Measurements from ENCODE around the gene PRPF19.

Gene PRPF19

GRCh38 chr11:60924110-60924905, 17.9 kb upstream of the PRPF19 start, which contains the start of gene TMEM132A:
TSS of gene TMEM132A (plus strand) at chr11:60924460. CDS start at chr11:60924634, 174 bp downstream.
- DNase-seq (ENCODE audit: insufficient read length, low spot score) (peak; percentile 97), FAIRE-seq (no peak)
- no peak for TF ChIP-seq CTCF (IDR thresholded peaks at IDR 0.05; ENCODE audit: insufficient read depth, missing control alignments)

GRCh38 chr11:60923800-60924109, 17.4 kb upstream of the PRPF19 start:
- TF ChIP-seq CTCF (IDR thresholded peaks at IDR 0.05; ENCODE audit: insufficient read depth, missing control alignments), result no peak
- FAIRE-seq, result no peak
- DNase-seq (ENCODE audit: insufficient read length, low spot score), result no peak

GRCh38 chr11:60923326-60923725, 16.9 kb upstream of the PRPF19 start:
- no peak for DNase-seq (ENCODE audit: insufficient read length, low spot score)
- no peak for FAIRE-seq
- no peak for TF ChIP-seq CTCF (IDR thresholded peaks at IDR 0.05; ENCODE audit: insufficient read depth, missing control alignments)

- FAIRE-seq (no peak), DNase-seq (ENCODE audit: insufficient read length, low spot score) (no peak)
- no peak for TF ChIP-seq CTCF (IDR thresholded peaks at IDR 0.05; ENCODE audit: insufficient read depth, missing control alignments)
These were observed 16.5 kb upstream of the PRPF19 start for GRCh38 chr11:60922906-60923305.

- DNase-seq (ENCODE audit: insufficient read length, low spot score) (no peak), FAIRE-seq (no peak)
- TF ChIP-seq CTCF (IDR thresholded peaks at IDR 0.05; ENCODE audit: insufficient read depth, missing control alignments), result no peak
These were observed 15.5 kb upstream of the PRPF19 start for GRCh38 chr11:60921777-60922335.

- no peak for TF ChIP-seq CTCF (IDR thresholded peaks at IDR 0.05; ENCODE audit: insufficient read depth, missing control alignments)
- DNase-seq (ENCODE audit: insufficient read length, low spot score), result no peak
- FAIRE-seq, result no peak
These were observed 14.9 kb upstream of the PRPF19 start for GRCh38 chr11:60921259-60921658.

- DNase-seq (ENCODE audit: insufficient read length, low spot score) (no peak), FAIRE-seq (no peak)
- no peak for TF ChIP-seq CTCF (IDR thresholded peaks at IDR 0.05; ENCODE audit: insufficient read depth, missing control alignments)
These were observed 13.6 kb upstream of the PRPF19 start for GRCh38 chr11:60919956-60920355.

Data from D721Med (cell line).